Stimulated activated CD4-positive, alpha-beta T cell treated with anti-CD3 and anti-CD28 coated beads, Interleukin-12 subunit alpha, Interleukin-12 subunit beta, amount 100 ng/mL, for 48 hours (primary cell): ENCODE results near the gene PRDM2.

ENCODE experiments used
- DNase-seq, 3 donors: peaks; one replicate each; pipeline ENCODE4 v3.0.0-alpha.2; 2020; ENCODE audit warnings: low read depth in 2 of 3, low spot score in 1 of 3

PRDM2 gene

DNA sequence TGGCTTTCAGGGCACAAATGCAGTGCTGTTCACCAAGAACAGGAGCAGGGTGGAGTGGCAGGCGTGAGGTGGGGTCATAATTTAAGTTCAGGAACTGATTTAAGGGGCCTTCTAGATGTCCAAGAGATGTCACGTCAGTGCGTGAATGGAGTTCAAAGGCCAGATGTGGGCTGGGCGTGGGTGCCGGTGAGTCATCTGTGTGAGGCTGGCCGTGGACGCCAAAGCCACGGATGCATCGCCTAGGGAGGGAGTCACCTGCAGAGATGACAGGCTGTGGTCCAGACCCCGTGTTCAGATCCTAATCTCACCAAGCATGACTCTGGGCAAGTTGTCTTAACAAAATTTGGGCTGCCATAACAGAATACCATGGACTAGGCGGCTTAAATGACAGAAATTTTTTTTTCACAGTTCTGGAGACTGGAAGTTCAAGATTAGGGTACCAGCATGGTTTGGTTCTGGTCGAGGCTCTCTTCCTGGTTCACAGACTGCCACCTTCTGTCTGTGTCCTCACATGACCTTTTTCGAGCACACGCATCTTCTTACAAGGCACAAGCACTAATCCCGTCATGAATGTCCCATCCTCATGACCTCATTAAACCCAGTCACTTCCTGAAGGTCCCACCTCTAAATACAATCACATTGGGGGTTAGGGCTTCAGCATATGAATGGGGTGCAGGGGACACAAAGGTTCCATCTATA lies 109.6 kb downstream of the PRDM2 start:
- no peak for DNase-seq

DNA sequence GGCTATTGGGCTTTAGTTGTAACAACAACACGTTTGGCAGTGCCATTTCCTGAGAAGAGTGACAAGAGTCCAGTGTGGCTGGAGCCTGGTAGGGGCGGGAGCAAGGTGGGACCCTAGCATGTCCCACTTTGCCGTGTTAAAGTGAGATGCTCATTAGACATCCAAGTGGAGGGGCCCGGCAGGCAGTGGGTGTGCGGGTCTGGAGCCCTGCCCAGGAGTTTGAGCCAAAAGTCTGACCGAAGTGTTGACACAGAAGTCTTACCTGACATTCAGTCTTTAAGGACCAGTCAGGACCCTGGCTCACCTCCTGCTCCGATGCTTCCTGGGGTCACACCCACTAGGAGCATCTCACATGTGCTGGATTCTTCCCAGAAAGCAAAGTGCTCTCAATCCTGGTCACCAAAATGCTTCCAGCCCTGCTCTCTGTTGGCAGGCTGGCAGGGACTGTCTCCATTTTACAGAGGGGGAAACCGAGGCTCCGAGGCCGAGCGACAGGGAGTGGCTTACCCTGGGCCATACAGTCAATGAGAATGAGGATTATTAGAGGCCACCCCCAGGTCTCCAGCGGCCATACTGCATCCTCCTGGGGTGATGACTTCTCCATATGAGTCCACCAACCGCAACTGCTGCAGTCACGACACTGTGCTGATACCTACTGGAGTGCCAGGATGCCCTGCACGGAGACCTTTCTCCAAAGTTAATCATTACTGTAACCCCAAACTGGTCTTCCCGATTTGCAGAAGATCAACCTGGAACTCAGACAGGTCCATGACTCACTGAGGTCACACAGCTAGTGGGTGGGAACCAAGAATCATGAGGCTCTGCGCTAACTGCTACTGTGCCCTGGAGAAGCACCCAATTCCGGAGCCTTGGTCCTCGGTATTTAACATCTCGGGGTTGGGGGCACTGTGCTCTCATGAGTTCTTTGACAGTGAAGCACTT lies 112.7 kb downstream of the PRDM2 start:
- DNase-seq, result no peak

DNA sequence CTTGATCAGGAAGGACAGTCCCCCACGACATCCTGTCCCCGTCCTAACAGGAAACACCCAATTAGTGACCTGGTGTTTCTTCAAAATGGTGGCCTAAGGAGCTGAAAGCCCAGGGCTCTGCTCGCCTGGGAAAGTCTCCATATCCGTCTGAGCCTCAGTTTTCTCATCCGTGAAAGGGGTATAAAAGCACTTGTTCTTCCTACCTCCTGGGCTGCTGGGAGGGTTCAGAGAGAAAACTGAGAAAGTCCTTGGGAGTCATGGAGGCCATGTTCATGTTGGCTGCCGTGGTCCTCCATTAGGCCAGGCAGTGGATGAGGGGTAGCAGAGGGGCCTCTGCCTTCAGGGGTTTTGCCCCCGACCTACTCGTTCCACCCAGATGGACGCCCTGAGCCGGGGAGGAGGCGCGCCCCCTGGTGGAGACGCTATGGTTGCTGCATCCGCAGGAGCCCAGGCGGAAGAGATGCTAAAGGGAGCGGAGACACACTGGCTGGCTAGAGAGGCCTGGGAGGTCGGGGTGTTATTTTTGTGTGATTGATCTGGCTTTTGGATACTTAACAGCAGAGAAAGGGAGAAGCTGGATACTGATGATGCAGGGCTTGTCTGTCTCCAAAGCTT lies 113.5 kb downstream of the PRDM2 start:
- peak; percentile 31 to 54 (median 52) for DNase-seq

DNA sequence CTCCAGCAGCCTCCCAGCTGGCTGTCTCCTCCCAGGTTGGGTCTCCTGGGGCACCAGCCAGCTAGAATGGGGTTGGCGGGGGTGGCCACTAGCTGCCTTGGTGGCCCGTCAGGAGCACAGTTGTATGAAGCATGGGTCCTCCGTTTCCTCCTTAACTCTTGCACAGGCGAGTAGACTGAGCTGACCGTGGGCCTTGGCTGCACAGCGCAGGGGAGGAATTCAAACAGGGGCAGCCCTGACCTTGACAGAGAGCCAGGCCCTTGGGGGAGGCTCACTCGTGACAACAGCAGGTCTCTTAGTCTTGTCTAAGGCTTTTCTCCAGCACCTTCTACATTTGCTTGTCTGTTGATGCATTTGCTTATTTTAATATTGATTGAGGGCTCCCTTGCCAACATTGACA lies 114.1 kb downstream of the PRDM2 start:
- DNase-seq, result no peak

DNA sequence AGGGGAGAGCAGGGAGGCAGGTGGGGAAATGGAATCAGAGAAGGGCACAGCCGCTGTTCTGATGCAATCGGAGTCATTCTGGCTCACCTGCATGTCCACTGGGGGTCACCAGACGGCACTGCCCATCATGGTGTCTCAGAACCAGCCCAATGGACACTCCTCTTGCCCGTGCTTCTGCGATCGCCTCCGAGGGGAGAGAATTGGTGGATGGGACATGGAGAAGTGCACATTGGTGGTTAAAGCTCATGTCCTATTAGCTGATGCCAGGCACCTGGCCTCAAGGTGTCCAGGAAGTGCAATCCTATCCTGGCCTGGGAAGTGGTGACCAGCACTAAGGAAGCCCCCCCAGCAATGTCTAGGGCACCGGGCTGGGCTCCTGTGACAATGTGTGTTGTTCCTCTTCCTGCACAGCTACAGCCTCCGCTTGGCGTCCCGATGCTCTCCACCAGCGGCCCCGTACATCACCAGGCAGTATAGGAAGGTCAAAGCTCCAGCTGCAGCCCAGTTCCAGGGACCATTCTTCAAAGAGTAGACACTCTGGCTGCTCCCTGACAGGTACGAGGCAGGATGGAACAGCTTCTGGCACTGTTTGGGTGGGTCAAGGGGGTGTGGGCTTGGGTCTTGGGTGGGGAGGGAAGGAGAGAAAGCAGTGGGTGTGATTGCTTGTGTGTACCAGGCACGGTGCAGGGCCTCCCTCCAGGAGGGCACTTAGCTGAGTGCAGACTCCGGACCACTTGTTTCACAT lies 116.2 kb downstream of the PRDM2 start:
- DNase-seq, result no peak

DNA sequence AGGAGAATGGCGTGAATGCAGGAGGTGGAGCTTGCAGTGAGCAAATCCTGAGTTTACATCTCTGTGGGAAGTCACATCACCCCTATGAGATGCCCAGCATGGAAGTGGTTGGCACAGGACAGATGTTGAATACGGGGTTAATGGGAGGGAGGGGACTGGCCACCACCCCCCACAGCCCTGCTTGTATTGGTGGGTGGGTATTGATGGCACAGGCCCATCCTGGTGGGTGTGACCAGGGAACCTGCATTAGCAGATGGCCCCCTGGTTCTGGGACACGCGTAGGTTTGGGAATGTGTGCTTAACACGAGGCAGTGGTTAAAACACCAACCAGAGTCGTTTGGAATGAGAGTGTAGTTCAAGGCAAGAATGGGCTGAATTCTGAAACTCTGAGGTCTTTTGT lies 117.9 kb downstream of the PRDM2 start:
- DNase-seq, result no peak

DNA sequence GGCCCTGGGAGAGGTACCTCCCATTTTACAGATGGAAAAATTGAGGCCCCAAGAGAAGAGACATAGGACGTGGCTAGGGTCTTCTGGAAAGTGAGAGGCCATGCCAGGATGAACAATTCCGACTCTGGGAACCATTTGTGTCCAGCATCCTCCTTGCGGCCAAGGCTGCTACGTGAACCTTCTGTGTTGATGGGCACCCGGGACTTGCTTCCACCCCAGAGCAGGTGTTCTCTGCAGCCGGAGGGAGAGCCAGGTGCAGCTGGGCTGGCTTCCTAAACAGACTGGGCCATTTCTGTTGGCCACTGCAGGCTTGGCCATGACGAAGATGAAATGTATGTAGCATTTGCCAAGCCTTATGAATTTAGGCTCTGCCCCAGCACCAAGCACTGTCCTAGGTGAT lies 118.9 kb downstream of the PRDM2 start:
- DNase-seq, result no peak

DNA sequence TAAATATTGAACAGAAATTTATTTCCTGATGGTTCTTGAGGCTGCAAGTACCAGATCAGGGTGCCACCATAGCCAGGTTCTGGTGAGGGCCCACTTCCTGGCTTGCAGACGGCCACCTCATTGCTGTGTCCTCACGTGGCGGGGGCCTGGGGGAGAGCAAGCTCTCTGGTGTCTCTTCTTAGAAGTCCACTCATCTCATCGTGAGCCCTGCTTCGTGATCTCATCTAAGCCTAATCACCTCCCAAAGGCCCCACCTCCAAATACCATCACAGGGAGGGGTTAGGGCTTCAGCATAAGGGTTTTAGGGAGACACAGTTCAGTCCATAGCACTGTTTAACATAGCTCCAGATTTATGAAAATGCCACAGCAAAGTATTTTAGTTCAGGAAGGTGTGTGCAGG lies 119.7 kb downstream of the PRDM2 start:
- DNase-seq, result no peak

DNA sequence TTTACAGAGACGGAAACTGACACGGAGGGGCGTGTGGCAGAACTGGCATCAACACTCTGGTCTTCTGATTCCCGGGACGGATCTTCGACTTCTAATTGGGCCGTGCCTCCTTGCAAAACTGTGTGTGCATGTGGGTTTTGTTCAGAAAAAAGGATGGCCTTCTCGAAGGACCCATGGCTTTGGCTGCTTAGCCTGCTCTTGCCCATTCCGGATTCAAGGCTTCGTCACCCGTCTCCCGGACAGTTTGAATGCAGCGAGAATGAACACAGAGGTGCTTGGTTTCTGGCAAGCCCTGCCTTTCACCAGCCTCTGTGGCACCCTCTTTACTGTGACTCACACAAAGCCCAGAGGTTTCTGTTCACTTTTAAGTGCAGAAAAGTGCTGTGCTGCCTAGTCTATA lies 120.1 kb downstream of the PRDM2 start:
- DNase-seq, result no peak

DNA sequence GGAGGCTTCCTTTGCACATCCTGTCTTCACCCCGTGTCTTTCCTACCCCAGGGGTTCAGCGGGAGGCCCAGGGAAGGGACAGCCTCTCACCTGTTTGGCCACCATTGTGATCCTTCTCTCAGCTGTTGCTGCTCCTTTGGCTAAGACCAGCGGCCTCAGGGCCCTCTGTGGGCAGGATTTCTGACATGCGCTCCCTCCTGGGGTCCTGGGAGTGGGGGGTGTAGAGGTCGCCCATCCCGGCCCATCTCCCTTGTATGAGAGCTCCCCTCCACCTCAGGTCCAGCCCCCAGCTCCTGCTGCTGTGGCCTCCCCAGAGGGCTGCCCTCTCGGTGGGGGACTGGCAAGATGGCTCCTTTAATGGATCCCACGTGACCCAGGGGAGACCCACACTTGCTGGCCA lies 120.5 kb downstream of the PRDM2 start:
- DNase-seq, result no peak

DNA sequence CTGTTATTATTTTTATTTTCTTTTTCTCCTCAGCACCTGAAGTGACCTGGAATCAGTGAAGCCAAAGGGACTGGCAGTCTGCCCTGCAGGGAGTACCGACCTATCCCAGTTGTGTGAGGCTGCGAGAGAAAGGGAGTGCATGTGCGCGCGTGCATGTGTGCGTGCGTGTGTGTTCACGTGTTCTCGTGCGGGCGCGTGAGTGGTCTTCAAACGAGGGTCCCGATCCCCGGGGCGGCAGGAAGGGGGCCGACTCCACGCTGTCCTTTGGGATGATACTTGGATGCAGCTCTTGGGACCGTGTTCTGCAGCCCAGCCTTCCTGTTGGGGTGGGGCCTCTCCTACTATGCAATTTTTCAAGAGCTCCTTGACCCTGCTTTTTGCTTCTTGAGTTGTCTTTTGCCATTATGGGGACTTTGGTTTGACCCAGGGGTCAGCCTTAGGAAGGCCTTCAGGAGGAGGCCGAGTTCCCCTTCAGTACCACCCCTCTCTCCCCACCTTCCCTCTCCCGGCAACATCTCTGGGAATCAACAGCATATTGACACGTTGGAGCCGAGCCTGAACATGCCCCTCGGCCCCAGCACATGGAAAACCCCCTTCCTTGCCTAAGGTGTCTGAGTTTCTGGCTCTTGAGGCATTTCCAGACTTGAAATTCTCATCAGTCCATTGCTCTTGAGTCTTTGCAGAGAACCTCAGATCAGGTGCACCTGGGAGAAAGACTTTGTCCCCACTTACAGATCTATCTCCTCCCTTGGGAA lies 123.3 kb downstream of the PRDM2 start:
- no peak for DNase-seq

DNA sequence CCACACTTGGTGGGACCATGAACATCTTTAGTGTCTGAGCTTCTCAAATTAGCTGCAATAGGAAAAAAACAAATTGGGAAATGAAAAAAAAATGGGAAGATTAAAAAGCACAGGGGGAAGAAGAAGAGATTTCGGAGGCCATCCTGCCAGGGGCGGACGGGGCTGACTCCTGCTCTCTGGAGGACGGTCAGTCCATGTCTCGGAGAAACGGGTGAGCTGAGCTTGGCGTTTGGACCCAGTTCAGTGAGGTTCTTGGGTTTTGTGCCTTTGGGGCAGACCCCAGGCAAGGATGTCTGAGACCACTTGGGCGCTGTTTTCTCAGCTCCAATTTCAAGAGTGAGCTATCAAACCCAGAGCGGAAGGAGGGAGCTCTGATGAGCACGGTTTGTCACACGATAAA lies 123.9 kb downstream of the PRDM2 start:
- no peak for DNase-seq

DNA sequence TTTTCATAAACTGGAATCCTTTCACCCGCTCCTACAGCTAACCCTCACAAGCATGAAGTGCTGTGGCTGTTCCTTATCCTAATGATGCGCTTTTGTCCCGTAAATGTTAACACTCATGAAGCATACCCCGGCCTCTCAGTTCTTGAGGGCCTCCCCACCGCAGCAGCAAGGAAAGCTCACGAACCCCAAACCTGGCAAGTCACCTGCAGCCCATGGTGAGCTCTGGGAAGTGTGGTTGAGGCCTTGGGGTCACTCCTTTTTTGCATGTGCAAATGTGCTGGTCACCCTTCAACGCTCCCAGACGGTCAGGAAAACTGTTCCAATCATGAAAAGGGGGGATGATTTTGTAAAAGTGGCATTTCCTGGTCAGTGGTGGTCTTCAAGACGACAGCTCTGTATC lies 124.6 kb downstream of the PRDM2 start:
- DNase-seq, result no peak

DNA sequence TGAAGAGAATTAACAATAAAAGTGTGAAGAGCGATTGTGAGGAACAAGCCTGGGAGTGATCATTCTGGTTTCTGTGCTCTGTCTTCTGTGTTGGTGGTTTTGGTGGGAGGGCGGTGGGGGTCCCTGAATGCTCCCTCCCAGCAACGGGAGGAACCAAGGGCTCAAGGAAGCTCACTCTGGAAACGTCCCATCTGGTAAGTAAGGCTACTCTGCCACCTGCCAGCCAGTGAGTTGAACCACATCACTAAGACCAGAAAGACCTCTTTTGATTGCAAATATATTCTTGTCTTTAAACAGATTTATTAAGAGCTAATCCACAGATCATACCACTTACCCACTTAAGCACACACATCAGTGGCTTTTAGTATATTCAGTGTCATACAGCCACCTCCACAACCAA lies 125.0 kb downstream of the PRDM2 start:
- no peak for DNase-seq

DNA sequence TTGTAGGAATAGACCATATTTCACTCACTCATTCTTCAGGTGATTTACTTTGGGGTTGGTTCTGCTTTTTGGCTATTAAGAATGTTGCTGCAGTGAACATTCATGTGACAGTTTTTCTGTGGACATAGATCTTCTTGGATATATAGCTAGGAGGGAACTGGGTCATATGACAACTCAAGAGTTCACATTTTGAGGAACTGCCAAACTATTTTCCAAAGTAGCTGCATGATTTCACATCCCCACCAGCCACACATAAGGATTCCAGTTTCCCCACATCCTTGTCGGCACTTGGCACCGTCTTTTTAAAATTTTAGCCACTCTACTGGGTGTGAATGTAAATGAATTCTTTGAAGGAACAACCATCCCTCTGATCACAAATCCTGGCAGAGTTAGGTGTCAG lies 126.0 kb downstream of the PRDM2 start:
- DNase-seq, result no peak

DNA sequence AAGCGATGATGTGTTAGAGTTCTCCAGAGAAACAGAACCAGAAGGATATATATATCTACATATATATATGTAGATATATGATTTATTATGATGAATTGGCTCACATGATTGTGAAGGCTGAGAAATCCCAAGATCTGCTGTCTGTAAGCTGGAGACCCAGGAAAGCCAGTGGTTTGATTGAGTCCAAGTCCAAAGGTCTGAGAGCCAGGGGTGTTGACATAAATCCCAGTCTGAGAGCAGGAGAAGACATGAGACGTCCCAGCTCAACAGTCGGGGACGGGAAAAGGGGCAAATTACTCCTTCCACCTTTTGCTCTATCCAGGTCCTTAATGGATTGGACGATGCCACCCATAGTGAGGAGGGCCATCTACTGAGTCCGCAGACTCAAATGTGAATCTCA lies 126.6 kb downstream of the PRDM2 start:
- DNase-seq, result no peak

DNA sequence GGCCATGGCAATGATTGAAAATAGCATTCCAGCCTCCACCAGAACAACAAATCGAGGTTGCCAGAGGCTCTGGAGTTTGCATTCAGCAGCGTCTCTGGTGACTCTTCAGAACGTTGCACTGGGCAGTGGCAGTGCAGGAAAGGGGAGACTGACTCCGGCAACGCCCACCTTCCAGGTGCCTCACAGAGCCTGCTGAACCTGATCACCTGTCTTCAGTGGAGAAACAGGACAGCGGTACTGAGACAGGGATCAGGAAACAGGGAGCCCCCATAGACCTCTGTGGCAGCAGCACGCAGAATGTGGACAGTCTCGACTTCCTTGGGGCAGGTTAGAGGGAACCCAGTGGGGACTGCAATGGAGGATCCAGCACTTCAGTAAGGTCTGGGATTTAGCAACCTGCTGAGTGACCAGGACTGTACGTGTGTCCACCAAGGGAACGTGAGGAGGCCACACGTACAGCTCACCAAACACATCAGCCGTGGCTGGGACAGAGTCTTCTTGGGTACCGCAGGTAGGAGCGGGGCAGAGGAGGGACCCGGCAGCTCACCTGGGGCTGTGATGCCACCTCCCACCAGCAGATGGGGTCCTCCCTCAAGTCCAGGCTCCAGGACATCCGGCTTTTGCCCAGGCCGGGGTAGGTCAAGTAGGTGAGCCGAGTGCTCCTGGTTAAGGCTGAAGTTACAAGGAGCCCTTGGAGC lies 128.6 kb downstream of the PRDM2 start:
- DNase-seq, result peak in 2 of 3 donors; percentile 21 to 32

DNA sequence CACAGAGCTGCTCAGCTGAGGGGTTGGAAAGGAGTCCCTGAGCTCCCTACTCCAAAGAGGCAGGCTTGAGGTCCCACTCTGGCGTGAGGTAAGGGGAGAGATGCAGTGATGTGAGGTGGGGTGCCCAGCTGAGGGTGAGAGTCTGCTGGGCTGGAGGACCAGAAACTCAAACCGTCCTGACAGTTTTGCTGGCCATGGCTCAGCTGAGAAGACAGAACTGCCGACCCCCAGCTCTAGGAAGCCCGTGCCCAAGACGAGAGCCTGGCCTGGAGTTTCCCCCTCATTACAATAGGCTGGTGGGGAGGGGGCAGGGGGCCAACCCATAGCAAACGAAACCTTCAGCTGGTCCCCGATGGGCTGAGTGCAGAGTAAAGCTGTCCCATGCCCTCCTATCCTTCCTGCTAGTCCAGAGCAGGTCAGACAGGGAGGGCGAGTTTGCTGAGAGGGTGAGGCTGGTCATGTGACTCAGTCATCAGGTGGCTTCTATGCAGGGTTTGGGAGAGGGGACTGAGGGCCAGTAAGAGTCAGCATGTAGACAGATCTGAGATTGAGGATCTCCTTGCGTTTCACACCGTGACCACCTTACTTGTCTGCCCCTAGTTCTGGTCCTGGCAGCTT lies 129.3 kb downstream of the PRDM2 start:
- DNase-seq, result no peak

DNA sequence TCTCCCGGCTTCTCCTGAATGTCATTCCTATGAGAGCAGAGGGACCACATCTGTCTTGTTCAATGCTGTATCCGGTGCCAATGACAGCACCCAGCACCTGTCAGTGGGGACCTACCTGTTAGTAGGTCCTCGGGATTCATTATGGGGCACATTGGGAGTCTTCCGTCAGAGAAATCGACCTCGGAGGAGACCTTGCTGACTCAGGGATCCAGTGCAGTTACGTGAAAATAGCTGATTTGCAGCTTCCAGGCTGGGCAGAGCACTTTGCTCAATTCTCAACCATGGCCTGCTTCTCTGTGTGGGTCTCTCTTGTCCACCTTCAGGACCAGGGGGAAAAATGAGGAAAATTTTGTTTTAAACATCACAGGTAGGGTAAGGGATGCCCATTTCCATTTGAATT lies 130.2 kb downstream of the PRDM2 start:
- DNase-seq, result no peak
